ENCODE data around the gene CFAP99.
A peak's percentile ranks its signal among the peaks of the same experiment; 100 is the strongest.

CFAP99 gene

DNA sequence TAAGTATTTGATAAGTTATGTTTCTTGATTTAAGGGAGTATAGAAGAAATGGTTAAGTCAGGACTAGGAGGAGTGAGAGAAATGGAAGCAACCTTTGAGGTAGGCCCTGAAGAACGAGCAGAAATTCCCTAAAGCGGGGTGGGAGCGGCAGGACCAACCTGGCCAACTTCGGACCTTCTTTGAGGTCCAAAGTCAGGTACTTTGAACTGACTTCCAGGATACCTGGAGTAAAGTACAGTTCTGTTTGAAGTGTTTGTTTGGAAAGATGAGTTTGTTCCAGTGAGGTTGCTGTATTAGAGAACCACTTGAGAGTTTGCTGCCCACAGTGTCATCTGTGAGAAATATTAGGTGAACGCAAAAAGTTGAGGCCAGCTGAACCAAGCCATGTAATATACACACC is 61.9 kb downstream of the CFAP99 start:
- no peak for DNase-seq (ENCODE audit: insufficient read length)
- no peak; the same call in 1 of the 2 replicates for TF ChIP-seq POLR2AphosphoS5 (IDR thresholded peaks at IDR 0.05; ENCODE audit: low read depth, low read length)
- TF ChIP-seq TAF1 (IDR thresholded peaks at IDR 0.05; ENCODE audit: borderline replicate concordance, low read depth, low read length) = no peak
- TF ChIP-seq POLR2A (IDR thresholded peaks at IDR 0.05; ENCODE audit: low read depth, low read length) = no peak
- FAIRE-seq = no peak

DNA sequence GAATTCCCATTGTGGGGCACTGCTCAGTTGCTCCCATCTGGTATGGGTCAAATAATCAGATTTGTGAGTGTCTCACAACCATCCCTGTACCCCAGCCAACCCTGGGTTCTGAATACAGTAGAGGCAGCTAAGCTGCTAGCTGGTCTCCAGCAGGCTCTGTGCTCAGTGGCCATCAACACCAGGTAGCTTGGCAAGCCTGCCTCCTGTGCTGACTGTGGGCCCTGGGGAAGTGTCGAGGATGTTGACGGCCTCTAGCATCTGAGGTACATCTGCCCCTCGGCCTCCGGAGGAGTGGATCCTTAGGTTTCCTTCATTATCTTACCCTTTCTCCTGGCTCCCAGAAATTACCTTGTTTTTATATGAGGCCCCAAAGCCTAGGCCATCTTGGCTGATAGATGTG is 63.4 kb downstream of the CFAP99 start:
- TF ChIP-seq POLR2A (IDR thresholded peaks at IDR 0.05; ENCODE audit: low read depth, low read length) = no peak
- TF ChIP-seq POLR2AphosphoS5 (IDR thresholded peaks at IDR 0.05; ENCODE audit: low read depth, low read length) = no peak
- TF ChIP-seq TAF1 (IDR thresholded peaks at IDR 0.05; ENCODE audit: borderline replicate concordance, low read depth, low read length) = no peak
- DNase-seq (ENCODE audit: insufficient read length) = no peak
- peak; percentile 27 for FAIRE-seq

DNA sequence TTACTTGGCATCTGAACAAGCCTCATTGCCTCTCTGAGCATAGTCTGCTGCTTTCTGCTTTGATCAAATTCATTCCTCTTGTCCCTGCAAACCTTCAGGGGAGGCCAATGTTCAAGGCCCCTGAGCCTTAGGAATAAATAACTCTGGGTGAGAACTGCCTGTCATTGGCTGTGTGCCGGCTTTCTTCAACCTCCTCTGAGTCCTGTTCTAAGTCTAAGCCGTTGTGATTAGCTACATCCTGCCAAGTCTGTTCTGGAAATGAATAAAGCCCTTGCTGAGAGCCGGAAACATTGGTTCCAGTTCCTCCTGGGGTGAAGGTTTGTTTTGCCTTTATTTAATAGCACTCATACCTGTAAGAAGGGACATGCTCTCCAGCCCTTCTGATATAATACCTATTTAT is 63.9 kb downstream of the CFAP99 start:
- DNase-seq (ENCODE audit: insufficient read length) = peak; percentile 48
- FAIRE-seq = peak; percentile 91

DNA sequence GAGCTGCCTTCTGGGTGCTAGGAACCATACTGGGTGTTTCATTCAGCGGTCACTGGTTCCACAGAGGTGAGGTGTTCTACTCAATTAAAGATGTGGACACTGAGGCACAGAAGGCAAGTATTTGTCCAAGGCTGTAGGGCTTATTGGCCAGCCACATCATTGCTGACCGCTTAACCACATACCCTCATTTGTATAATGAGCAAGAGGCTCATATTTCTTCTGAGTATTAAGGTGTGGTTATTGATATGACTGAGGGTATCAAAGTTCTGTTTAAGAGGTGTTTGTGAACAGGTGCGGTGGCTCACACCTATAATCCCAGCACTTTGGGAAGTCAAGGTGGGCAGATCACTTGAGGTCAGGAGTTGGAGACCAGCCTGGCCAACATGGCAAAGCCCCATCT is 64.5 kb downstream of the CFAP99 start:
- no peak for FAIRE-seq
- TF ChIP-seq POLR2A (IDR thresholded peaks at IDR 0.05; ENCODE audit: low read depth, low read length) = no peak
- no peak for TF ChIP-seq TAF1 (IDR thresholded peaks at IDR 0.05; ENCODE audit: borderline replicate concordance, low read depth, low read length)
- no peak for TF ChIP-seq POLR2AphosphoS5 (IDR thresholded peaks at IDR 0.05; ENCODE audit: low read depth, low read length)
- DNase-seq (ENCODE audit: insufficient read length) = no peak

More for the DNA sequence above, 63.9 kb downstream of the CFAP99 start:
- TF ChIP-seq POLR2AphosphoS5 (IDR thresholded peaks at IDR 0.05; ENCODE audit: low read depth, low read length) (no peak), POLR2A (IDR thresholded peaks at IDR 0.05; ENCODE audit: low read depth, low read length) (no peak), TAF1 (IDR thresholded peaks at IDR 0.05; ENCODE audit: borderline replicate concordance, low read depth, low read length) (no peak)

DNA sequence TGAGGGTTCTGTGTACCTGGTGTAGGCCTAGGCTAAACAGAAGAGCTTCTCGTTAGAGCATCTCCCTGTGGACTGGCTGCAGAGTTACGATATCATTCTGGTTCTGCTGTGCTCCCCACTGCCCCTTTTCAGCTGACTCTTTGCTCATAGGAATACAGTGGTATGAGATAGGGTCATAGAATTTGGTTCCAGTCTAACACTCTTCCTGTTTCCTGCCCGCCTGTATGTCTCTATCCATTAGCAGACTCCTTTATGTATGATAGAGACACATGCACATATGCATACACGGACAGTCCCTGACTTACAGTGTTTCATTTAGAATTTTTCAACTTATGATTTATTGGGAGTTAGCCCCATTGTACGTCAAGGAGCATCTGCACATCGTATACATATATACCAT is 65.4 kb downstream of the CFAP99 start:
- DNase-seq (ENCODE audit: insufficient read length) = no peak
- FAIRE-seq = no peak
- no peak for TF ChIP-seq POLR2AphosphoS5 (IDR thresholded peaks at IDR 0.05; ENCODE audit: low read depth, low read length)
- no peak for TF ChIP-seq POLR2A (IDR thresholded peaks at IDR 0.05; ENCODE audit: low read depth, low read length)

DNA sequence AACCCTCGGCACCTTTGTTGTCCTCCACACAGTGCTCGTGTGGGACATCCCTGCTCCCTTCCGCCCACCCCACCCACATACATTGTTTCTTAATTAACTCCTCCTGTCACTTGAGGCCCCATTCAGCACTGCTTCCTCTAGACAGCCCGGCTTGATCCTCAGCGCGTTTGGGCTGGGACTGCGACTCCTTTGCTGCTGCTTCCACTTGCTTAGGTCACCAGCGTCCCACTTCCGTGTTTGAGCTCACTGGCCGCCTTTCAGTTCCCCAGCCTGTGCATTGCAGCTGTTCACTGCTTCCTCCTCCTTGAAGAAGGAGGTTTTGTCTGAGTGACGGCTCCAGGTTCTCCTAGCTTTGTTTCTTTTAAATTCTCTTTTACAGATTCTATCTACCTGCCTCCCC is 66.2 kb downstream of the CFAP99 start:
- FAIRE-seq (peak; percentile 95), DNase-seq (ENCODE audit: insufficient read length) (peak; percentile 65)
- TF ChIP-seq POLR2A (IDR thresholded peaks at IDR 0.05; ENCODE audit: low read depth, low read length) (no peak), POLR2AphosphoS5 (IDR thresholded peaks at IDR 0.05; ENCODE audit: low read depth, low read length) (no peak; the same call in 1 of the 2 replicates), TAF1 (IDR thresholded peaks at IDR 0.05; ENCODE audit: borderline replicate concordance, low read depth, low read length) (no peak)

DNA sequence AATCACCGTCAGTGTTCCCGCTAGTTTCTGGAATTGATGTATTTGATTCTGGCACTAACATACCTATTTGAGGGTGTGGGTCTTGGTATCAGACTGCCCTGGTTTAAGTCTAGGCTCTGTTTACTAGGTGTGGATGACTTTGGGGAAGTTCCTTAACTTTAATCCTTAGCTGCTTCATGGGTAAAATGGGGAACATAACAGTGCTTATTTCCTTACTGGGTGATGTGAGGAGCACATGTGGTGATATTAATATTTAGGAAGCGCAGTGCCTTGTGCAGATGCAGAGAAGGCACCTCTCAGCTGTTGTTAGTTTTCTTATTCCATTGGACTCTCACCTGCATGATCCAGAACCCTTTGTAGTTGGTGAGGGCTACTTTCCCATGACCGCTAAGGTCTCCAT is 67.2 kb downstream of the CFAP99 start:
- no peak for DNase-seq (ENCODE audit: insufficient read length)
- no peak for FAIRE-seq
- TF ChIP-seq POLR2AphosphoS5 (IDR thresholded peaks at IDR 0.05; ENCODE audit: low read depth, low read length) (no peak), TAF1 (IDR thresholded peaks at IDR 0.05; ENCODE audit: borderline replicate concordance, low read depth, low read length) (no peak), POLR2A (IDR thresholded peaks at IDR 0.05; ENCODE audit: low read depth, low read length) (no peak)

DNA sequence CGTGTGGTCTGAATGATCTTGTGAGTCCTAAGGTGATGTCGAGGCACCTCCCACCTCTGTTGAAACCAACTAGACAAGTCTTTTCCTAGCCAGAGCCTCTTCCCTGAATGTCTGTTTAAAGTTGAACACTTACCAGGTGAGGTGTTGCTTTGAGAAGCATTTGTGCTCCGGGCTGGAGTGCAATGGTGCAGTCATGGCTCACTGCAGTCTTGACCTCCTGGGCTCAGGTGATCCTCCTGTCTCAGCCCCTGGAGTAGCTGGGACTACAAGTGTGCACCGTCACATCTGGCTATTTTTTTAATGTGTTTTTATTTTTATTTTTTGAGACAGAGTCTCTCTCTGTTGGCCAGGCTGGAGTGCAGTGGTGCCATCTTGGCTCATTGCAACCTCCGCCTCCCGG is 68.2 kb downstream of the CFAP99 start:
- DNase-seq (ENCODE audit: insufficient read length) = no peak
- TF ChIP-seq POLR2A (IDR thresholded peaks at IDR 0.05; ENCODE audit: low read depth, low read length) (no peak), POLR2AphosphoS5 (IDR thresholded peaks at IDR 0.05; ENCODE audit: low read depth, low read length) (no peak), TAF1 (IDR thresholded peaks at IDR 0.05; ENCODE audit: borderline replicate concordance, low read depth, low read length) (no peak)
- no peak for FAIRE-seq

DNA sequence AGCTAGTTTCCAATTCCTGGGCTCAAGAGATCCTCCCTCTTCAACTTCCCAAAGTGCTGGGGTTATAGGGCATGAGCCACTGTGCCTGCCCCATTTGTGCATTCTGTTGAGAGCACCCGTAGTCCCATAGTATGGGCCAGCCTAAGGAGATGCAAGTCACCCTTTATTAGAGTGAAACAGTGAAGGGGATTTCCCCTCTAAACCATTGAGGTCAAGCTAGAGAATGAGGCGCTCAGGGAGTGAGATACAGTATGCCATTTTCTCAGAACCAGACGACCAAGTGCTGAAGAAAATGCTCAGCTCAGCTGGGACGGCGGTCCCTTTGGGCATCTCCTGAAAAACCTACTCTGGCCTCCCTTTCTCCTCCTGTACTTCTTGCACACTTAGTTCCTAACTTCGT is 68.9 kb downstream of the CFAP99 start:
- TF ChIP-seq TAF1 (IDR thresholded peaks at IDR 0.05; ENCODE audit: borderline replicate concordance, low read depth, low read length) = no peak
- TF ChIP-seq POLR2A (IDR thresholded peaks at IDR 0.05; ENCODE audit: low read depth, low read length) = no peak
- TF ChIP-seq POLR2AphosphoS5 (IDR thresholded peaks at IDR 0.05; ENCODE audit: low read depth, low read length) = no peak
- peak; percentile 44 for DNase-seq (ENCODE audit: insufficient read length)
- peak; percentile 95 for FAIRE-seq

DNA sequence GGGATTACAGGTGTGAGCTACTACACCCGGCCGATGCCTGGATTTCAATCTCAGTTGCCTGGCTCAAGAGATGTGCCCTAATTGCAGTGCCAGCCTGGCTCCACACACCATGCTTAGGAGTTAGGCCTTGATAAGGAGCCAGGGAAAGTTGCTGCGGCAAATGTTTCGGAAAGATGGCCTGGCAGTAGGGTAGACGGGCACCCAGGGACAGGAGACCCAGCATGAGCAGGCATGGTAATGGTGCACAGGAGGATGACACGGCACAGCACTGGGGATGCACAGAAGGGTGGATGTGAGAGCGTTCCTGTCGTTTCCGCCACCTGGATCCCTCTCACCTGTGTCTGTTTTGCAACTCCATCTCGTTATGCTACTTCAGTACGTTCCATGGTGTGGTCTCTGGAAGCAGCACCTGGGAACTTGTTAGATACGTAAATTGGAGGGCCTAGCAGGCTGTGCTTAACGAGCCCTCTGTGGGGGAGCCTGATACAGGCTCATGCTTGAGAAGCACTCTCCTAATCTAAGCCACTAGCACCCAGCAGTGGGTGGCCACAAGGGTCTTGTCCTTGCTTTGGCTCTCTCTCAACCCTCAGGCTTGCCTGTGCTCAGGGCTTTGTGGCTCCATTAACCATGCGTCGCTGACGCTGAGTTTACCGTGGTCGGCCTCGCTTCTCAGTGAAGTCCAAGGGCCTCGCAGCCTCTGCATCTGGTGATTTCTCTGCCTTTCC is 70.5 kb downstream of the CFAP99 start:
- DNase-seq (ENCODE audit: insufficient read length) (no peak), FAIRE-seq (no peak)
- TF ChIP-seq TAF1 (IDR thresholded peaks at IDR 0.05; ENCODE audit: borderline replicate concordance, low read depth, low read length) = no peak
- TF ChIP-seq POLR2AphosphoS5 (IDR thresholded peaks at IDR 0.05; ENCODE audit: low read depth, low read length) = peak; percentile 5; the same call in 1 of the 2 replicates

DNA sequence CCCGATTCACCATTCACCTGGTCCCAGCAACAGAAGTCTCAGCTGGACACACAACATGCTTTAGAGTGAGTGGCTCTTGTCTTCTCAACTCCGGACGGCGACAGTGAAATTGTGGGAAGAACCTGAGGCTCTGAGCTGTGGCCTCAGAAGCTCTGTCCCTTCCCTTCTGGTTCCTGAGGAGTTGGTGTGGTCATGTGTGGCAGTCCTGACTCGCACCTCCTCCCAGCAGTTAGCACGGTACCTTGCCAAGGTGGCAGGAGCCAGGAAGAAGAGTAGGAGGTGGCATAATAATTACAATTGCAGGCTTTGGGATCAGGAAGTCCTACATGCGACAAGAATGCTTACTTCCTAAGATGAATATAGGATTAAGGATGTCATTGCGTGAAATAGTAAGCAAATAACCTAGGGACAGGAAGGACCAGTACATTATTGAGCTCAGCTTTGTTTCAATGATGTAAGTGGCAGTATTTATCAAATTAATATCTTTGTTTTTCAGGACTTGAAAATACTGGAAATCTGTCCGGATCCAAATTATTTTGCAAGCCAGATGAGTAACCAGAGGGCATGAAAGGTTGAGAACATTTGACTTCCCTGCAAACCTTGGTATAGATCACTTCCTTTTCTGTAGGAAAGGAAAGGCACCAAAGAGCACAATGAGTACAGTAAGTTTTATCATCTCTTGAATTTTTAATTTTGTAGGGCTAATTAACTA is 71.2 kb downstream of the CFAP99 start:
- FAIRE-seq (no peak), DNase-seq (ENCODE audit: insufficient read length) (no peak)
- no peak for TF ChIP-seq TAF1 (IDR thresholded peaks at IDR 0.05; ENCODE audit: borderline replicate concordance, low read depth, low read length)
- no peak for TF ChIP-seq POLR2AphosphoS5 (IDR thresholded peaks at IDR 0.05; ENCODE audit: low read depth, low read length)
- TF ChIP-seq POLR2A (IDR thresholded peaks at IDR 0.05; ENCODE audit: low read depth, low read length) = no peak

DNA sequence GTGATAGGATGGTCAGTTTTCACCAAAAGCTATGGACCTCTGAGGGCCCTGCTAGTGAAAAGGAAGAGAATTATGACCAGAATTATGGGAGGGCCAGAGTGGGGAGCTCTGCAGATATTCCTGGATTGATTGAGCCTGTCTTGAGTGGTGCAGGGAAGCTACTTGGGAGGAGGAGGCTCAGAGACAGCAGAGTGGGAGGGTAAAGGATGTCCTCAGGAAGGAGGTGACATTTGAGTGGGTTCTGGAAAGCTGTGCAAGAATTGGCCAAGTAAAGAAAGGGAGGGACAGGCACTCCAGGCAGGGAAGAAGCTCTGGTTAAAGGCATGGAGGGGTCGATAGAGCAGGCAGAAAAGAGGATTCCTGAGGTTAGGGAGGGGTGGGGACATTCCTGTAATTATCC is 74.2 kb downstream of the CFAP99 start:
- FAIRE-seq (no peak), DNase-seq (ENCODE audit: insufficient read length) (no peak)
- TF ChIP-seq POLR2A (IDR thresholded peaks at IDR 0.05; ENCODE audit: low read depth, low read length) = no peak
